Measurements from ENCODE around the gene SEPTIN10. TPM values are rescaled to one million over a fixed set of nuclear protein-coding genes. Genes with fewer than 3 reads are reported as not detected.

SEPTIN10 gene
- total RNA-seq, 1 experiment from 2014 or later, result 113 TPM

- Histone ChIP-seq H3K4me3 (replicated peaks in 1 of 2; ENCODE audit: low read depth in 1 of 2, low read length in 2 of 2) (no peak overlapping the region), H3K79me2 (ENCODE audit: insufficient read depth, low read length) (no peaks in the 10 kb centered on the region), H4K20me1 (ENCODE audit: insufficient read depth) (no peaks in the 10 kb centered on the region), H3K36me3 (ENCODE audit: control insufficient read depth in 1 of 2, insufficient read depth in 2 of 2, low read length in 2 of 2) (no peaks in the 10 kb centered on the region), H2AFZ (ENCODE audit: low read depth, low read length, poor library complexity, severe bottlenecking) (no peak overlapping the region), H3K9me3 (ENCODE audit: control insufficient read depth in 1 of 2, insufficient read depth in 1 of 2, low read depth in 1 of 2, low read length in 2 of 2) (no peaks in the 10 kb centered on the region), H3K4me2 (ENCODE audit: low read length) (no peak overlapping the region), H3K27me3 (ENCODE audit: insufficient read depth, low read length) (no peaks in the 10 kb centered on the region), H3K9ac (ENCODE audit: low read length) (no peak overlapping the region), H3K9me2 (ENCODE audit: insufficient read depth) (no peaks in the 10 kb centered on the region), H3K4me1 (ENCODE audit: control insufficient read depth in 1 of 2, insufficient read depth in 2 of 2, low read length in 2 of 2) (peaks cover 0 to 5% of the 10 kb centered on the region in 2 experiments; a peak in 1 of 4 replicates), H3K27ac (ENCODE audit: low read depth, low read length) (no peak overlapping the region)
- ChIA-PET POLR2A (no interaction called here), RAD21 (ENCODE audit: low non-redundant PET in 1 of 2, low total read pairs in 2 of 2, uncharacterized antibody in 2 of 2, unreplicated experiment in 2 of 2) (no interaction called here), CTCF (no interaction called here)
- intact Hi-C loops (cut with micrococcal nuclease), result loop anchor here (5.0 kb wide), 2 partner anchors 147 to 658 kb away; no protein-coding TSS in a partner anchor
- DNase-seq (ENCODE audit: low read depth, low spot score) (no peak), ATAC-seq (no peak)
- BruUV-seq (replicated peaks), result no TSS peak
- TF ChIP-seq POLR2AphosphoS5 (IDR thresholded peaks at IDR 0.05; ENCODE audit: low read depth, low read length), result no peak
Observed at GRCh38 chr2:109514857-109515256, 98.9 kb downstream of the SEPTIN10 start.

GRCh38 chr2:109513749-109514588, 99.8 kb downstream of the SEPTIN10 start:
- Histone ChIP-seq H3K27me3 (ENCODE audit: insufficient read depth, low read length) (no peaks in the 10 kb centered on the region), H3K9ac (ENCODE audit: low read length) (no peak overlapping the region), H3K36me3 (ENCODE audit: control insufficient read depth in 1 of 2, insufficient read depth in 2 of 2, low read length in 2 of 2) (no peaks in the 10 kb centered on the region), H3K4me1 (ENCODE audit: control insufficient read depth in 1 of 2, insufficient read depth in 2 of 2, low read length in 2 of 2) (peaks cover 0 to 5% of the 10 kb centered on the region in 2 experiments; a peak in 1 of 4 replicates), H3K4me2 (ENCODE audit: low read length) (no peak overlapping the region), H3K9me3 (ENCODE audit: control insufficient read depth in 1 of 2, insufficient read depth in 1 of 2, low read depth in 1 of 2, low read length in 2 of 2) (no peaks in the 10 kb centered on the region), H3K79me2 (ENCODE audit: insufficient read depth, low read length) (no peaks in the 10 kb centered on the region), H3K27ac (ENCODE audit: low read depth, low read length) (no peak overlapping the region), H3K4me3 (replicated peaks in 1 of 2; ENCODE audit: low read depth in 1 of 2, low read length in 2 of 2) (no peak overlapping the region), H4K20me1 (ENCODE audit: insufficient read depth) (no peaks in the 10 kb centered on the region), H2AFZ (ENCODE audit: low read depth, low read length, poor library complexity, severe bottlenecking) (no peak overlapping the region), H3K9me2 (ENCODE audit: insufficient read depth) (no peaks in the 10 kb centered on the region)
- BruUV-seq (replicated peaks), result no TSS peak
- POLR2A ChIA-PET, result no interaction called here
- TF ChIP-seq ZBTB33 (IDR thresholded peaks at IDR 0.05; ENCODE audit: extremely low read depth, insufficient replicate concordance, low read length) (no peak), FOSL1 (IDR thresholded peaks at IDR 0.05; ENCODE audit: low read depth) (no peak), SRF (IDR thresholded peaks at IDR 0.05; ENCODE audit: low read depth) (no peak), POLR2A (IDR thresholded peaks at IDR 0.05; ENCODE audit: borderline replicate concordance, extremely low read depth, insufficient read depth, insufficient read length) (no peak)
- RAD21 ChIA-PET (ENCODE audit: low non-redundant PET in 1 of 2, low total read pairs in 2 of 2, uncharacterized antibody in 2 of 2, unreplicated experiment in 2 of 2), result no interaction called here
- CTCF ChIA-PET, result no interaction called here
- intact Hi-C loops (cut with micrococcal nuclease), result loop anchor here (5.0 kb wide), 1 partner anchor 657 kb away; no protein-coding TSS in a partner anchor
- ATAC-seq (no peak), DNase-seq (ENCODE audit: low read depth, low spot score) (no peak)
